Measurements from ENCODE around the gene P2RX4. TPM values are rescaled to one million over a fixed set of nuclear protein-coding genes. Genes with fewer than 3 reads are reported as not detected.

The P2RX4 gene
- total RNA-seq = 19.0 and 30.0 TPM in 2 replicates

GRCh38 chr12:121209624-121210572 lies at the start of gene P2RX4:
TSS of gene P2RX4 (plus strand) at chr12:121210129. CDS start at chr12:121210165, 36 bp downstream.

Other genes starting within 250 kb of the P2RX4 start
- not detected in 2 replicates for gene HNF1A, start 231.6 kb upstream of the P2RX4 start, total RNA-seq
- 12.6 and 13.8 TPM in 2 replicates for gene C12orf43, start 193.6 kb upstream of the P2RX4 start, total RNA-seq
- gene OASL, start 170.9 kb upstream of the P2RX4 start, total RNA-seq = 0.12 and 0.49 TPM in 2 replicates
- 2.4 TPM in 2 replicates for gene P2RX7, start 77.3 kb upstream of the P2RX4 start, total RNA-seq
- 25.1 and 26.1 TPM in 2 replicates for gene CAMKK2, start 86.6 kb downstream of the P2RX4 start, total RNA-seq
- gene ANAPC5, start 142.3 kb downstream of the P2RX4 start, total RNA-seq = 134 and 146 TPM in 2 replicates
- gene RNF34, start 190.0 kb downstream of the P2RX4 start, total RNA-seq = 45.2 and 48.5 TPM in 2 replicates

Measured in hair follicle dermal papilla cell (primary cell).